MM.1S (cell line): ENCODE results near the gene PPP4R3B.

ENCODE experiments used
- CTCF ChIP-seq: fragments of 300-600 bp; sonication (generic); IDR thresholded peaks from 2 replicates; pipeline ENCODE4 v1.5.1; 2016; ENCODE audit warnings: antibody characterized with exemption, low read length, mixed read lengths
- EZH2phosphoT487 ChIP-seq: fragments of 300-600 bp; sonication (generic); IDR thresholded peaks from 2 replicates; pipeline ENCODE4 v1.6.1; 2018; ENCODE audit warnings: antibody characterized with exemption, low read length

- TF ChIP-seq CTCF: no peak
- TF ChIP-seq EZH2phosphoT487: no peak
Measured at GRCh38 chr2:55555977-55556376, 61.4 kb downstream of the PPP4R3B start.
